Esophagus squamous epithelium (tissue), 5 donors: ENCODE measurements around the gene SPON2. TPM values are rescaled to one million over a fixed set of nuclear protein-coding genes. Genes with fewer than 3 reads are reported as not detected.

Experiments used
- DNase-seq: peaks from one replicate; lab custom pipeline; 2025; lab: John Stamatoyannopoulos, UW
- H3K27ac ChIP-seq, 4 donors: fragments of 200-600 bp; sonication (generic); one replicate each; pipeline ENCODE4 v1.5.1; 2016 to 2019; ENCODE audit warnings: mild to moderate bottlenecking in 1 of 4
- H3K27me3 ChIP-seq, 4 donors: fragments of 200-600 bp; sonication (generic); 1 replicate in 3 of 4; 2 replicates in 1 of 4; pipeline versions ENCODE4 v1.5.1 to v1.6.0; 2017 to 2021; ENCODE audit warnings: antibody characterized with exemption in 1 of 4
- H3K36me3 ChIP-seq, 3 donors: fragments of 200-600 bp; sonication (generic); one replicate each; pipeline ENCODE4 v1.5.1; 2016 to 2019
- H3K4me1 ChIP-seq, 3 donors: fragments of 200-600 bp; sonication (generic); one replicate each; pipeline ENCODE4 v1.5.1; 2017 to 2019
- H3K4me3 ChIP-seq, 4 donors: fragments of 200-600 bp; sonication (generic); 1 replicate in 3 of 4; 2 replicates in 1 of 4; pipeline ENCODE4 v1.5.1; 2016 to 2019; ENCODE audit warnings: mild to moderate bottlenecking in 2 of 4, moderate library complexity in 1 of 4
- H3K9me3 ChIP-seq, 3 donors: fragments of 200-600 bp; sonication (generic); one replicate each; pipeline ENCODE4 v1.5.1; 2016 to 2019
- POLR2A ChIP-seq, 4 donors: fragments of 450-650 bp; IDR thresholded peaks; one replicate each; pipeline ENCODE4 v1.6.1; 2017; ENCODE audit warnings: antibody characterized with exemption in 4 of 4, mild to moderate bottlenecking in 4 of 4, moderate library complexity in 3 of 4
- WGBS, 2 donors: methylation state at CpG; one replicate each; pipeline ENCODE4 v1.1.5; 2018; 5-methylcytosine and 5-hydroxymethylcytosine counted together
- intact Hi-C: fragments of 100-400 bp; cut with DNase I; formaldehyde crosslinking; loops from one replicate; pipeline ENCODE4 v1.15.0; 2022
- total RNA-seq, 4 donors: library from RNA; depleted of rRNA; stranded (reverse); fragments of >200 nt; gene quantifications; one replicate each; pipeline ENCODE4 v1.1.0, GENCODE V29; 2016
- TF ChIP-seq, protein P1 (sequence below), 6 experiments: fragments of 450-650 bp in 4 of 6; fragments of 200-600 bp in 2 of 6; sonication (generic) in 2 of 6; IDR thresholded peaks; one replicate each; pipeline ENCODE4 v1.5.1; 2016 to 2019; ENCODE audit warnings: antibody characterized with exemption in 6 of 6, mild to moderate bottlenecking in 4 of 6, moderate library complexity in 4 of 6
- donor health status: DM: yes; HTN: yes; CAD: no.

Gene SPON2
- total RNA-seq, 4 donors from 2014 or later, result 14.5 to 53.4 (median 21.3) TPM

GRCh38 chr4:1203026-1203616 is 30.7 kb upstream of the SPON2 start:
- H3K9me3 ChIP-seq, result no peaks in the 10 kb centered on the region
- H3K4me3 ChIP-seq, result no peak overlapping the region
- intact Hi-C loops, result no loop called here
- TF ChIP-seq, protein P1, sequence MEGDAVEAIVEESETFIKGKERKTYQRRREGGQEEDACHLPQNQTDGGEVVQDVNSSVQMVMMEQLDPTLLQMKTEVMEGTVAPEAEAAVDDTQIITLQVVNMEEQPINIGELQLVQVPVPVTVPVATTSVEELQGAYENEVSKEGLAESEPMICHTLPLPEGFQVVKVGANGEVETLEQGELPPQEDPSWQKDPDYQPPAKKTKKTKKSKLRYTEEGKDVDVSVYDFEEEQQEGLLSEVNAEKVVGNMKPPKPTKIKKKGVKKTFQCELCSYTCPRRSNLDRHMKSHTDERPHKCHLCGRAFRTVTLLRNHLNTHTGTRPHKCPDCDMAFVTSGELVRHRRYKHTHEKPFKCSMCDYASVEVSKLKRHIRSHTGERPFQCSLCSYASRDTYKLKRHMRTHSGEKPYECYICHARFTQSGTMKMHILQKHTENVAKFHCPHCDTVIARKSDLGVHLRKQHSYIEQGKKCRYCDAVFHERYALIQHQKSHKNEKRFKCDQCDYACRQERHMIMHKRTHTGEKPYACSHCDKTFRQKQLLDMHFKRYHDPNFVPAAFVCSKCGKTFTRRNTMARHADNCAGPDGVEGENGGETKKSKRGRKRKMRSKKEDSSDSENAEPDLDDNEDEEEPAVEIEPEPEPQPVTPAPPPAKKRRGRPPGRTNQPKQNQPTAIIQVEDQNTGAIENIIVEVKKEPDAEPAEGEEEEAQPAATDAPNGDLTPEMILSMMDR (IDR thresholded peaks at IDR 0.05), result no peak
- TF ChIP-seq POLR2A (IDR thresholded peaks at IDR 0.05), result no peak
- H3K36me3 ChIP-seq, result no peaks in the 10 kb centered on the region
- DNase-seq, result no peak
- peak overlapping the region; percentile 60 to 93 (median 82) for H3K27ac ChIP-seq
- H3K4me1 ChIP-seq, result peaks cover 23 to 87% (median 34%) of the 10 kb centered on the region in 3 donors
- H3K27me3 ChIP-seq, result peaks cover 0 to 9% (median 0%) of the 10 kb centered on the region in 4 donors
- WGBS, 2 donors, result 70 to 86% methylated on average over 6 to 13 of the region's 13 CpGs

- Histone ChIP-seq H3K9me3 (no peaks in the 10 kb centered on the region), H3K4me3 (peak overlapping the region in 1 of 4 donors; percentile 7), H3K27ac (peak overlapping the region; percentile 60 to 93 (median 82)), H3K27me3 (peaks cover 0 to 9% (median 0%) of the 10 kb centered on the region in 4 donors), H3K36me3 (no peaks in the 10 kb centered on the region), H3K4me1 (peaks cover 18 to 82% (median 29%) of the 10 kb centered on the region in 3 donors)
- intact Hi-C loops, result no loop called here
- no peak for DNase-seq
- no peak for TF ChIP-seq POLR2A (IDR thresholded peaks at IDR 0.05)
- TF ChIP-seq, protein P1 (IDR thresholded peaks at IDR 0.05), result no peak
- 60 to 89% methylated on average over 7 to 10 of the region's 19 CpGs for WGBS, 2 donors
These were observed 30.2 kb upstream of the SPON2 start for GRCh38 chr4:1202526-1203011.

DNA sequence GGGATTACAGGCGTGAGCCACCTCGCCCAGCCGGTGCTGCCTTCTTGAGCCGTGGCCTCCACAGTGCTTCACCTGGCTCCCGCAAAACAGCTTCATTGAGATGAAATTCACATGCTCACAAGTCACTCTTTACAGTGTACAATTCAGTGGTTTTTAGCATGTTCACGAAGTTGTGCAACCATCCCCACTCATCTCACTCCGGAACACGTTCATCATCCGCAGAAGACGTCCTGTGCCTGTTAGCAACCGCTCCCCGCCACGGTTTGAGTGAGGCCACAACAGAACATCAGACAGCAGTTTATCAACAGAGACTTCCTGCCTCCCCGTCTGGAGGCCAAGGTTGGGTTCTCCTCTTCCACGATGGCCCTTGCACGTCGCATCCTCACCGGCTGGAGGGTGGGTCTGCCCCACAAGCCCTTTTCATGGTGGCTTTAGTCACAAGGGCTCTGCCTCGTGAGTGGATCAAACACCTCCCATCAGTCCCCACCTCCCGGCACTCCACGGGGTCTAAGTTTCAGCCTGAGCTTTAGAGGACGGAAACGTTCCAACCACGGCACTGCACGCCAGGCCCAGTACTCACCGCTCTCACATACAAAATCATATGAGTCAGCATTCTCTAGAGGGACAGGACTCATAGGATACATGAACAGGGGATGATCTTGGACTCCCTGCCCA is 29.6 kb upstream of the SPON2 start:
- no peaks in the 10 kb centered on the region for H3K36me3 ChIP-seq
- peak overlapping the region; percentile 60 to 93 (median 82) for H3K27ac ChIP-seq
- intact Hi-C loops, result no loop called here
- peak overlapping the region in 2 of 4 donors; percentile 41 to 47 for H3K4me3 ChIP-seq
- DNase-seq, result peak; percentile 49
- no peaks in the 10 kb centered on the region for H3K9me3 ChIP-seq
- WGBS, 2 donors, result 64 to 71% methylated on average over 21 to 25 of the region's 26 CpGs
- TF ChIP-seq, protein P1 (IDR thresholded peaks at IDR 0.05), result no peak
- peak in 1 of 4 donors; percentile 53 for TF ChIP-seq POLR2A (IDR thresholded peaks at IDR 0.05)
- peaks cover 0 to 9% (median 0%) of the 10 kb centered on the region in 4 donors for H3K27me3 ChIP-seq
- peaks cover 18 to 76% (median 27%) of the 10 kb centered on the region in 3 donors for H3K4me1 ChIP-seq

DNA sequence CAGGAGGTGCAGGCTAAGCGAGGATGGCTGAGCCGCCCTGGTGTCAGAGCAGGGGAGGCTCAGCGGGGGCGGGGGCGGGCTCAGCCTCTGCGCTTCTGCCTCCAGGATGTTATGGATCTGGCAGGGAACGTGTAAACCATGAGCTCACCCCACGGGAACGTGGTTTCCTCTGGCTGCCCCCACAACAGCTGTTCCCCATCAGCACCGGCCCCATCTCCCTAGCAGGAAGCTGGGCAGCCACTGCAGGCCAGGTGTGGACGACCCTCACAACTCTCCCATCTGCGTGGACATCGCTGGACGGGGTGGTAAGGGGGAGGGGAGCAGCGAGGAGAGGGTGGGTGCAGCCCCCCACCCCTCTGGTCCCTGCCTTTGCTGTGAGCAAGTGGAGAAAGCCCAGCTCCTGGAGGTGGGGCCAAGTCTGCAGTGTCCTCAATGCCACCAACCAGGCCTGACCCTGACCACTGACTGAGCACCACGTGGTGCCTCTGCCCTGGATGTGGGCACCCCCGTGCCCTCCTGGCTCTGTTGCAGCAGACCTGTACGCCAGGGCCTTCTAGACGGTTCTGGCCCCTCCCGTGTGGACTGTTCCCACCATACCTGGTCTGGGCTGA is 28.1 kb upstream of the SPON2 start:
- peak overlapping the region; percentile 53 to 93 (median 82) for H3K27ac ChIP-seq
- H3K27me3 ChIP-seq, result peaks cover 0 to 9% (median 0%) of the 10 kb centered on the region in 4 donors
- H3K4me1 ChIP-seq, result peaks cover 18 to 69% (median 27%) of the 10 kb centered on the region in 3 donors
- intact Hi-C loops, result no loop called here
- no peak for TF ChIP-seq POLR2A (IDR thresholded peaks at IDR 0.05)
- TF ChIP-seq, protein P1 (IDR thresholded peaks at IDR 0.05), result no peak
- DNase-seq, result no peak
- 39 to 60% methylated on average over 1 to 8 of the region's 20 CpGs for WGBS, 2 donors
- H3K9me3 ChIP-seq, result no peaks in the 10 kb centered on the region
- no peaks in the 10 kb centered on the region for H3K36me3 ChIP-seq
- H3K4me3 ChIP-seq, result peak overlapping the region; percentile 9 to 47 (median 38)
